HG02938 (cell line): ENCODE results near the gene ARHGAP25.

Experiments used
- ATAC-seq: cut with Tn5 transposase; IDR thresholded peaks from one replicate; pipeline ENCODE4 v1.9.1; 2021; ENCODE audit warnings: mild to moderate bottlenecking, moderate library complexity; ENCODE audit not compliant: unreplicated experiment

ARHGAP25 gene

DNA sequence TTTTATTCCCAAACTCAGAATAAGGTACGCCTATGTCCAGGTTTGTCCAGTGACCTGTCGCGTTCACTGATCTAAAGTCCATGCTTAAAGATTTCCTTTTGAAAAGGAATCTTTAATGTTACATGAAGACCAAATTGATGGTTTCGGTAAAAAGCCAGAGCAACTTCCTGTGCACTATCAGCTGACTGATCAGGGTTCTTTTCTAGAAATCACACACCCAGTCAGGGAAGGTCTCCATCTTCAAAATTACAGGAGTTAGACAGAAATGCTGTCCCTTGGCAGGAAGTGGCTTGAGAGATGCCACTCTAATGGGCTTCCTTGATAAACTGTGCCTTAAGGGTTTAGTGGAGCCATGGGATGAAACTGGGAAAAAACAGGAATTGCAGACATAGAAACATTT is 14.7 kb upstream of the ARHGAP25 start:
- ATAC-seq, result no peak

DNA sequence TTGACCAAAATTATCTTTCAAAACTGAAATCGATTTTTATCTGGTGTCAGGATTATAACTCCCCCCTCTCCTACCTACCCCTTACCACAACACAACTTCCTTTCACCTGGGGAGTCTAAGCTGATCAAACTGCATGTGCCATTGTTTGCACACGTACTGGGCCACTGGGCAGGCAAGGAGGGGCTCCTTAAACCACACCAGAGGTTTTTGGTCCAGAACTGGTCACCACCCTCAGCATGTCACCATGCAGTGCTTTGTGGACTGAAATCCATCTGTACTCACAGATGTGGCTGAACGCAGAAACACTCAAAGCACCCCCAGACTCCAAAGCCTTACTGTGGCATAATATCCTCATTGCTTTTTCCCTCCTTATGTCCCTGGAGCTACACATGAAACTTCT is 13.9 kb upstream of the ARHGAP25 start:
- no peak for ATAC-seq

- ATAC-seq, result peak; percentile 69
These were observed 13.0 kb upstream of the ARHGAP25 start for GRCh38 chr2:68721482-68722101.

DNA sequence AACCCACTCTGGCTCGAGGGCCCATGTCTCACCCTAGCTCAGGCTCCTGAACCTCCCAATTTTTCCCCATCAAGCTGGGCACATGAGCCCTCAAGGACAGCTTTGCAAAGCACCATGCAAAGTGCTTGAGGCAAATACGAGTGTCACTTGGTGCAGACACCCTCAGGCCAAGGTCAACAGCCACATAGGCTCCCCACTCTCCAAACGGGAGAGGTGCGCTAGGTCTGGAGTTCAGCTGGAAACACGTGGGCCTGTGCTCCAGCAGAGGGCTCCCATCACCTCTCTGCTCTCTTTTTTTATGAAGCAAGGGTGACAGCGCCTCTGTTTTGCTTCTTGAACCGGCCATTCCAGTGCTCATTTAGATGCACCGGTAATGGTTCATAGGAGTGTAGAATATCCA is 11.9 kb upstream of the ARHGAP25 start:
- ATAC-seq, result no peak

DNA sequence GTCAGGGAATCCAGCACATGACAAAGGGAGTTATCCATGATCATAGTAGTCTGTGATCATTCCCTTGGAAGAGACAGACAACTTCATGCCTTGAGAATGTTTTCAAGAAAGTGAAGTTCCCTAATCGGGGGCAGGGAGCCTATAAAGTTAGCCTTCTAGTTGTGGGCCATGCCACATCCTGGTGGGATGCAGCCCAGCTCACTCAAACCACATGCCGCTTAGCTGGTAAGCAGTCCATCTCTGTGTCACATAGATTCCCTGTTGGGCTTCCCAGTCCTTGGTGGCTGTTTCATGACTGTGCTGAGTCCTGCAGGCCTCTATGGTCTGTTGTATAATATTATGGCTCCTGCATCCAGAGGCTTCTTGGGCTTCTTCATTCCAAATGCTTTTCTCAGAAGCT is 11.4 kb upstream of the ARHGAP25 start:
- no peak for ATAC-seq

DNA sequence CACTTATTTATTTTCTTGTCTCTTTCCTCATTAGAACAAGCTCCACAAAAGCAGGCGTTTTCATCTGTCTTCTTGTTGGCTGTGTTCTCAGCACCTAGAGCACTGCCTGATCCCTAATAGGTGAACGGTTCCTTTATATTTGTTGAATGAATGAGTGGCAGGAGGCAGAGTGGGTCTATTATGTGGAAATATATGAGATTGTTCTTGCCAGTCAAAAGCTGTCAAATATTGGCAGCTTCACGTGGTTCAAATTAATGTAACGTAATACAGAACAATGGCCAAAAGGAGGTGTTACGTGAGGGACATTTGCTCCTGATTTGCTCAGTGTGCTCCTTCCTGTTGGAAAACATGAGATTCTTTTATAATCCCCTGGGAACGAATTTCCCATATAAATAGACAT is 8.5 kb upstream of the ARHGAP25 start:
- no peak for ATAC-seq

GRCh38 chr2:68726608-68727367 is 7.8 kb upstream of the ARHGAP25 start:
- ATAC-seq, result peak; percentile 97

DNA sequence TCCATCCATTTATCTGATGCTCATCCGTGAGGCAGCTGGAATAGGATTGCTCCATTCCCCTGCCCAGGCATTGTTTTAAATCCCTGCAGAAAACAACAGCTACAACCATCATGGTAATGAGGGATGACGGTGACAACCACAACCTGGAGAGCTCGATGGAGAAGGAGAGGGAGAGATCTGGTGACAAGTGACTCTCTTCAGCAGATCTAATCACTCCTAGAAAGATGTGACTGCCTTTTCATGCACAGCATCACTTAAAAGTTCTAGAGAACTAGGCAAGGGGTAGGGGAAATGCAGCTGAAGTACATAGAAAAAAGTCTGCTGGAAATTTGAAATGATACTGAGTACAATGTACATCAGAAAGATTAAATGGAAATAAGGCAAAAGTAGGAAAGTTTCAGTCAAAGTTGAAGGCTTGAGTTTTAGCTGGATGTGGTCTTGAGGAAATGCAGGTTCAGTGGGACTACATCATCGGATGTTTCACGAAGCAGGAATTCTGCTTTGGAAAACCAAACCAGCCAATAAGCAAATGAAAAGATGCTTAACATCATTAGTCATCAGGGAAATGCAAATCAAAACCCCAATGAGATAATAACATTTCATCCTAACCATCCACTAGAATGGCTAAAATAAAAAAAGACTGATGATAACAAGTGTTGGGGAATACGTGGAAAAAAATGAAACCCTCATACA is 6.8 kb upstream of the ARHGAP25 start:
- no peak for ATAC-seq

- ATAC-seq, result no peak
These were observed 3.8 kb upstream of the ARHGAP25 start for GRCh38 chr2:68730828-68731227.

- no peak for ATAC-seq
These were observed 2.3 kb upstream of the ARHGAP25 start for GRCh38 chr2:68732036-68732932.

DNA sequence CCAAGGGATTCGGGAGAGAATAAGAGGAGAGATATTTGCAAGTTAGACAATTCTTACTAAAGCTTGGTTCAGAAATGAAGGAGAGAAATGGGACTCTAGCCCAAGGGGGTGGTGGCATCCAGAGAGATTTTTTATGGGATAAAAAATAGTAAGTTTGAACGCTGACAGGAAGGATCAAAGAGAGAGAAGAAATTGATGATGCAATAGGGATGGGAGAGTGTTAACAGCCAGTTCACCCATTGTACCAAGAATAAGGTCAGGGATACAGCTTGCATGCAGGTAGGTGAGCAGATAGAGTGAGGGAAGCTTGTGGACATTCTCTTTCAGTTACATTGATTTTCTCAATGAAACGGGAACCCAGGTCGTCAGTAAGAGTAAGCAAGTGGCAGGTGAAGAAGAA is 1.2 kb upstream of the ARHGAP25 start:
- no peak for ATAC-seq

DNA sequence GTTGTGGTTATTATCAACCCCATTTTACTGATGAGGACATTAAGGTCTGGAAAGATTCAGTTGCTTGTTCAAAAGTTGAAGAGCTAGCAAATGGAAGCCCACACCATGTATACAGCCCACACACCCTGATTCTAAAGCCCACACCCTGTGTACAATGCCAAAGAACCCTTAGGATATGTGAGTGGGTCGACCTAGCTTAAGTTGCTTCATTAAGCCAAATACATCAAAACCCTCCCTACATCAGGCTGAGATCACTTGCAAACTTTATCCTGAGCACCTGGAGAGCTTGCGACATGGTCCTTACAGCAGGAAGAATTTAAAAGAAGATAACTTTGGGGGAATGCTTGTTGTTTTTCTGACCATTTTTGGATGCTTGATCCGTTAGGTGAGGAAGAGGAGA is 435 bp upstream of the ARHGAP25 start:
- no peak for ATAC-seq

DNA sequence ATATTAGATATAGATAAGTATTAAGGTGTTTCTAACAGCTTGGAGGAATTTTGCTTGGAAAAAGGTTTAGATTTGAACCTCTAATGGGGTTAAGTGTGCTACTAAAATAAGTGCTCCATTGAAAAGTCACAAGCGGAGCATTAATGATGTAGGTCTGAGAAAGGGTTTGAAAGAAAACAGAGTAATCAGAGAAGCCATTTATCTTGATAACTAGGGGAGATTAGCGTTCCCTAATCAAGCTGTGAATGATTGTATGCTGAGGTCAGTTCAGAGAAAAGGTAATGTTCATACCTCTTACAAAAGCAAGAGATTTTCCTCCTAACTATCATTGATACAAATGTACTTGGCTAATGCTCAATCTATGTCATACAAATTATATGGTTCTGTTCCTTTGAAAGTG is 1.5 kb downstream of the ARHGAP25 start:
- ATAC-seq, result no peak

- ATAC-seq, result no peak
These were observed 3.1 kb downstream of the ARHGAP25 start for GRCh38 chr2:68737711-68738110.

DNA sequence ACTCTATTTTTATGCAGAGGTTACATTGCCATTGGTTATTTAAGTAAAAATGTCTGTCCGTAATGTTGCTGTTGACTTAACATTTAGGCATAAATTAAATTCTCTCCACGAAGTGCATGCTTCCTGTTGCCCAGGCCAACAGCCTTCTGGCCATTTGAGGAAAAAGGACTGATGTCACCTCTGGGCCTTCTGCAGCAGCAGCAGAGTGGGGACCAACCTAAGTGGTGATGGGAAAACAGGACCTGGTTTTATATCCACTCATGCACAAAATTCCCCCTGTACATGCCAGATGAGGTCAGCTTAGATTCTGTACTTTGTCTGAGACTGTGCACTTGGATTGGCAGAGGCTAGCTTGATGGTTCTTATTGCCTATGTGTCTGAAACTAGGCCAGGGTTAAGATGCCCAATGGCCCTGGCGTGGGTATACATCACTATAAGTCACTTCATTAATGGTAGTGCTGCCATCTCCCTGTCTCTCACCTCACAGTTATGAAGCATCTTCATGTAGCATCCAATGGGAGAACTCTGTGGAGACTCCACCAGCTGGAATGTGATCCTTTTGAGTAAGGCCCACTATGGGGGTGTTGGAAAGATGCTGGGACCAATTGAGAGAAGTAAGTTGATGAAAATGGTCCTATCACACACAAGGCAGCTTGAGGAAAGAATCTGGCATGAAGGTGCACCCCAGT is 4.4 kb downstream of the ARHGAP25 start:
- no peak for ATAC-seq

- no peak for ATAC-seq
These were observed 5.2 kb downstream of the ARHGAP25 start for GRCh38 chr2:68739595-68740399.

- no peak for ATAC-seq
These were observed 5.8 kb downstream of the ARHGAP25 start for GRCh38 chr2:68740400-68740914.

GRCh38 chr2:68741238-68741637 is 6.6 kb downstream of the ARHGAP25 start:
- ATAC-seq, result no peak

DNA sequence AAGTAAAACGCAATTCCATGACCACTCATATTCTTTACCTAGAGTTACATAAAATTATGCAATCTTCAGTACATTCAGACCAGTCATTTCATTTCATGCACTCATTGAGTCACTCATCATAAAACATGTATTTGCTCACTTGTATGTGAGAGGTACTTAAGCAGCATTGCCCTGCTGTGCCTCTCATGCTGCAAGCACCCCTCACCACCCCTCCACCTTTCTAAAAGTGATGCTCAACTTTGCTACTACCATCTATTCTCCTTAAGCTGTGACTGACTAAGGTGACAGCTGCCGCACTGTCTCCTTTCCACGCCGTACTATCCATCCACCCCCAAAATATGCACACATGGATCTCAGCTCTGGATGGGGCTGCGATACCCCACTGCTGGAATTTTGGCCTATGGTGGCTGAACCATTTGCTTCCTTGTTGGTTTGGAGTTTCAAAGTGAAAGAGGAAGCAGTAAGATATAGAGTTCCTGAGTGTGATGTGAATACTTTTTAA is 7.2 kb downstream of the ARHGAP25 start:
- no peak for ATAC-seq
